A673 (cell line): ENCODE results near the gene PAPSS2. TPM values are rescaled to one million over a fixed set of nuclear protein-coding genes. Genes with fewer than 3 reads are reported as not detected.
"Not testable (repeated sequence)": the region's sequence is repeated elsewhere in the genome, so short reads cannot be mapped to it uniquely, and the experiment has no call there.

Source experiments
- Bru-seq: library from RNA; stranded (reverse); fragments of 400-500 nt; gene quantifications from one replicate; lab custom pipeline; 2021; lab: Mats Ljungman, UMichigan
- BruChase-seq, 2 experiments: library from RNA; stranded (reverse); fragments of 400-500 nt; gene quantifications; one replicate each; lab custom pipeline; 2021; lab: Mats Ljungman, UMichigan
- BruUV-seq: library from RNA; stranded (reverse); fragments of 400-500 nt; replicated peaks from 2 replicates; lab custom pipeline; 2021; lab: Mats Ljungman, UMichigan
- CTCF ChIA-PET: fragments of 300-600 bp; sonication (Branson Sonifier 250); formaldehyde crosslinking; loops from one replicate; lab custom pipeline; 2022; ENCODE audit warnings: antibody characterized with exemption; lab: Charles Lee
- POLR2A ChIA-PET: fragments of 300-600 bp; sonication (Branson Sonifier 250); formaldehyde crosslinking; loops from one replicate; lab custom pipeline; 2022; ENCODE audit warnings: antibody characterized with exemption; ENCODE audit not compliant: low non-redundant PET; lab: Charles Lee
- DNase-seq: peaks from one replicate; pipeline ENCODE4 v3.0.0-alpha.2; 2015; ENCODE audit warnings: low spot score
- H3K27ac ChIP-seq: fragments of 200-600 bp; sonication (generic); 2 replicates; pipeline ENCODE4 v1.5.1; 2016; ENCODE audit warnings: mixed run types, low read depth, mild to moderate bottlenecking, mixed read lengths, antibody characterized with exemption, low read length; ENCODE audit not compliant: poor library complexity, severe bottlenecking
- H3K27me3 ChIP-seq: fragments of 200-600 bp; sonication (generic); replicated peaks from 2 replicates; pipeline ENCODE4 v1.6.1; 2017; ENCODE audit warnings: mixed run types, low read depth, mild to moderate bottlenecking, mixed read lengths, antibody characterized with exemption, low read length; ENCODE audit not compliant: insufficient read depth, poor library complexity
- H3K36me3 ChIP-seq: fragments of 200-600 bp; sonication (generic); 2 replicates; pipeline ENCODE4 v1.6.1; 2016; ENCODE audit warnings: mixed run types, mild to moderate bottlenecking, mixed read lengths, antibody characterized with exemption, low read length; ENCODE audit not compliant: insufficient read depth, poor library complexity, severe bottlenecking
- H3K4me1 ChIP-seq: fragments of 200-600 bp; sonication (generic); 2 replicates; pipeline ENCODE4 v1.6.1; 2017; ENCODE audit warnings: mixed run types, mild to moderate bottlenecking, mixed read lengths, antibody characterized with exemption, low read length; ENCODE audit not compliant: insufficient read depth, poor library complexity, severe bottlenecking
- H3K4me3 ChIP-seq: fragments of 200-600 bp; sonication (generic); 2 replicates; pipeline ENCODE4 v1.5.1; 2016; ENCODE audit warnings: low read depth, mixed run types, mild to moderate bottlenecking, mixed read lengths, low read length; ENCODE audit not compliant: poor library complexity, severe bottlenecking
- H3K9me3 ChIP-seq: fragments of 200-600 bp; sonication (generic); 2 replicates; pipeline ENCODE4 v1.6.1; 2016; ENCODE audit warnings: mixed run types, low read depth, mild to moderate bottlenecking, mixed read lengths, antibody characterized with exemption, low read length; ENCODE audit not compliant: poor library complexity, severe bottlenecking
- CTCF ChIP-seq: fragments of 300-800, 200-600 bp; sonication (generic); conservative IDR thresholded peaks from 2 replicates; pipeline ENCODE4 v1.5.1; 2017; ENCODE audit warnings: low read depth, mild to moderate bottlenecking, antibody characterized with exemption, low read length, moderate library complexity, mixed read lengths
- EZH2 ChIP-seq: fragments of 200-600 bp; sonication (generic); IDR thresholded peaks from 2 replicates; pipeline ENCODE4 v1.6.1; 2017; ENCODE audit warnings: borderline replicate concordance, low read depth, mild to moderate bottlenecking, mixed read lengths, antibody characterized with exemption, low read length; ENCODE audit not compliant: poor library complexity, severe bottlenecking
- intact Hi-C: fragments of 100-400 bp; cut with micrococcal nuclease; formaldehyde crosslinking; loops from one replicate; pipeline ENCODE4 v1.10.0; 2022; ENCODE audit not compliant: unreplicated experiment
- long read RNA-seq: library from polyadenylated mRNA; stranded (forward); transcript quantifications from one replicate; pipeline ENCODE4 v2.0.0, GENCODE V29; 2022
- total RNA-seq: library from RNA; stranded (reverse); gene quantifications from 2 replicates; pipeline ENCODE4 v1.2.3, GENCODE V29; 2021

Gene PAPSS2
- total RNA-seq = 10.2 and 14.0 TPM in 2 replicates
- percentile 50 among the genes with signal in this experiment for Bru-seq, nascent RNA
- percentile 44 among the genes with signal in this experiment for BruChase-seq, experiment 1, labeled RNA remaining after a 2-hour chase
- percentile 50 among the genes with signal in this experiment for BruChase-seq, experiment 2, labeled RNA remaining after a 6-hour chase
- long read RNA-seq, transcript PAPSS2-201 (12 exons, 3,949 nt) = major isoform, 9 of 14 reads
- long read RNA-seq, partial matches to known transcripts = 3 of 14 reads
- long read RNA-seq, other reads (novel, unspliced or antisense) = 2 of 14 reads

- peaks cover 22% of the 10 kb centered on the region for H3K4me1 ChIP-seq
- H3K27me3 ChIP-seq = no peaks in the 10 kb centered on the region
- ChIA-PET POLR2A (no interaction called here), CTCF (no interaction called here)
- H3K9me3 ChIP-seq = no peaks in the 10 kb centered on the region
- BruUV-seq = no TSS peak
- H3K4me3 ChIP-seq = peak within 1 kb of the TSS; percentile 91
- intact Hi-C loops = loop anchor here (5.0 to 10.0 kb wide), 4 partner anchors 202 to 895 kb away; partner anchors contain the start of genes KLLN and PTEN
- no peaks in the 10 kb centered on the region for H3K36me3 ChIP-seq
- TF ChIP-seq CTCF (0 out of 2 replicates have a peak, but pooled peaks have one; percentile 14), EZH2 (no peak)
- DNase-seq = peak; percentile 66
- peak within 1 kb of the TSS; percentile 69 for H3K27ac ChIP-seq
These were observed at the start of gene PAPSS2 for GRCh38 chr10:87659571-87660483. TSS of gene PAPSS2 (plus strand) at chr10:87659878. CDS start at chr10:87659982, 104 bp downstream.

- H3K36me3 ChIP-seq, H3K9me3 ChIP-seq, H3K4me1 ChIP-seq, CTCF ChIA-PET, DNase-seq, H3K4me3 ChIP-seq, H3K27me3 ChIP-seq, BruUV-seq, intact Hi-C loops, H3K27ac ChIP-seq, POLR2A ChIA-PET: not testable (repeated sequence)
These were observed 48.3 kb upstream of the PAPSS2 start for GRCh38 chr10:87611341-87611740.

GRCh38 chr10:87612115-87612514 is 47.6 kb upstream of the PAPSS2 start:
- H3K4me3 ChIP-seq = no peak overlapping the region
- H3K4me1 ChIP-seq = peaks cover 5% of the 10 kb centered on the region
- H3K27ac ChIP-seq = no peak overlapping the region
- H3K36me3 ChIP-seq = no peaks in the 10 kb centered on the region
- no TSS peak for BruUV-seq
- TF ChIP-seq CTCF = no peak
- no peak for TF ChIP-seq EZH2
- no peaks in the 10 kb centered on the region for H3K9me3 ChIP-seq
- no peak for DNase-seq
- H3K27me3 ChIP-seq = peaks cover 4% of the 10 kb centered on the region
- POLR2A ChIA-PET = no interaction called here
- CTCF ChIA-PET = no interaction called here
- intact Hi-C loops = no loop called here
